NCI-H69 (cell line): ENCODE measurements around the gene EFCAB14.
"Not testable (repeated sequence)": the region's sequence is repeated elsewhere in the genome, so short reads cannot be mapped to it uniquely, and the experiment has no call there.

Experiments
- DNase-seq: peaks from one replicate; lab custom pipeline; 2025; lab: John Stamatoyannopoulos, UW

EFCAB14 gene

DNA sequence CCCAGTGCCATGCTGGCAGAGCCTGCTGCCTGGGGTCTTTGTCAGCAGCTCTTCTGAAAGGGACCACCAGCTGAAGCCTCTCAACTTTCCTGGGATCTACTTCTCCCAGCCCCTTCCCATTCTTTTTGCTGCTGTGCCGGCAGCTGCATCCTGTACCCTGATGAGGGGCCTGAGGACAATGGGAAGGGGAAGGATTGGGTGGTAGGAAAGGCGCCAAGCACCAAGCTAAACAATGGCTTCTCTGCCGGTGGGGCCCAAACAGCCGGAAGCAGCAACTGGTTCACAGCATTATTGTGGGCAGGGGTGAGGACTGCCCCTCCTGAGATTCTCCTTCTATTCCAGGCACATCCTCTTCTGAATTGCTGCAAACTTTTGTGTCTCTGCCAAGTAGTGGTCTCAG, 5.0 kb upstream of the EFCAB14 start:
- no peak for DNase-seq

DNA sequence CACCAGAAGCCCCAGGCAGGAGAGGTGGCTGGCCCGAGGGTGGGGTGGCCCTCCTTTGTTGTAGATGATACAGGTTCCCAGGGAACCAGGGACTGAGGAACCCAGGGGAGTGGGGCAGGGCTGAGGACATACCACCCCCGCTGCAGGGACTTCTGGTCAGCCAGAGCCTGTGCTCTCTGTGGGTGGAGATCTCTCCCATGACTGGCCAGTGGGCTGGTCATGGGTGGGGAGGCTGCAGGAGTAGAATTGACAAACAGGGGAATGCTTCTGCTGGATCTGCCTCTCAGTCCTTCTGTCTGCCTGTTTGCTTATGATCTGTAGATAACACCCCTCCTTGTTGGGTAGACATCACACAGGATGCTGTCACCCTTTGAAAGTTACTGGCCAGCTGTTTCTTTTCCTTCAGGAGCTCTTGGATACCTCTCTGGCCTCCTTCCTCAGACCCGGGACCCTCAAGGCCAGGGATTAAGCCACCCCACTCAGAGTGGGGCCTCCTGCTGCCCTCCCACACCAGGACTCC, 2.8 kb upstream of the EFCAB14 start:
- no peak for DNase-seq

DNA sequence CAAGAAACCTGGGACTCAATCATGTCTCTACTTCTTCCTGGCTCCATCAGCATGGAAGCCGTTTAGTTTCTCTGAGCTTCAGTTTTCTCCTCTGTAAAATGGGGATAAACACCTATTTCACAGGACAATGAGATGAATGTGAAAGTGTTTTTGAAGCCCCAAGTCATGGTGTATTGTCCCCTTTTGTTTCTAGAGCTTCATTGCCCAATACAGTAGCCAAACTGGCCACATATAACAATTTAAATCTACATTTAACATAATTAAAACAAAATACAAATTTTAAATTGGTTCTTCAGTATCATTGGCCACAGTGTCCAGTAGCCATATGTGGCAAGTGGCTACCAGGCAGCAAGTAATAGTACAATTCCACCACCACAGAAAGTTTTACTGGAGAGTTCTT, 2.3 kb upstream of the EFCAB14 start:
- DNase-seq, result no peak

DNA sequence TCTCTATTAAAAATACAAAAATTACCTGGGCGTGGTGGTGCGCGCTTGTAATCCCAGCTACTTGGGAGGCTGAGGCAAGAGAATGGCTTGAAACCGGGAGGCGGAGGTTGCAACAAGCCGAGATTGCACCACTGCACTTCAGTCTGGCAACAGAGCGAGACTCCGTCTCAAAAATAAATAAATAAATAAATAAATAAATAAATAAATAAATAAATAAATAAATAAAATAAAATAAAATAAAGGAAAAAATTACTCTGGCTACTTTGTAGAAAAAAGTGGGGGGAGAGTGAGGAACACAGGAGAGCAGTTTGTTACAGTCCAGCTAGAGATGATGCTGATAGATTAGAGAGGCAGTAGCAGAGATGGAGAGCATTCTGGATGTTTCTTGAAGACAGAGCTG, 1.4 kb upstream of the EFCAB14 start:
- not testable (repeated sequence) for DNase-seq

GRCh38 chr1:46719689-46720088, 775 bp upstream of the EFCAB14 start:
- peak; percentile 5 for DNase-seq

GRCh38 chr1:46718340-46718726, 581 bp downstream of the EFCAB14 start:
- DNase-seq, result no peak

DNA sequence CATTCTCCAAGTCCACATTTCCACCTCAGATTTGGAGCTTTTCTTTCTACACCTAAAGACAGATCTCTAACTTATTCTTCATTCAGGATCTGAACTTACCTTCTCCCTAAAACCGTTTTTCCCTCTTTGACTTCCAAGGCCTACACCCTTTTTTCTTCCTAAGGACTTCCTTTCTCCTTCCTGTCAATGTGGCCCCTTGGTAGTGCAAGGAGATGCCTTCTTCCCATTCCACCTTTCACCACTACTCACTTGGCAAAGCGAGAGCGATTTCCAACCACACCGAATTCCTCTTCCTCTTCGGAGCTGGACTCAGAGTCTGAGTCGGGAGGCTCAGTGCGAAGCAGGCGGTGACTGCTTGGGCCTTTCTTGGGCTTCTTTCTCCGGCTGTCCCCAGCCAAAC, 1.3 kb downstream of the EFCAB14 start:
- no peak for DNase-seq

- no peak for DNase-seq
Observed at GRCh38 chr1:46714976-46715375, 3.9 kb downstream of the EFCAB14 start.

GRCh38 chr1:46708121-46708520, 10.8 kb downstream of the EFCAB14 start:
- no peak for DNase-seq

DNA sequence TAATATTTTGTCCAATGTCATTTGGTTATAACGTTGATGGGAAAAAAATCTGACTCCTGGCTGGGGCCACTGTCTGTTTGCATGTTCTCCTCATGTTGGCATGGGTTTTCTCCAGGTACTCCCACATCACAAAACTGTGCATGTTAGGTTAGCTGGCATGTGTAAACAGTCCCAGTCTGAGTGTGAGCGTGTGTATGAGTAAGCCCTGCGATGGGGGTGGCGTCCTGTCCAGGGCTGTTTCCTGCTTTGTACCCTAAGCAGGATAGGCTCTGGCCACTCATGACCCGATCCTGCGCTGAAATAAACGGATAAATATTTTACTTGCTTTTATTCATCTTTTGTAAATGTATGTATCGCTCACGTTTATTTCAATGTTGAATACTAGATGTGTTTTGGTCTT, 13.5 kb downstream of the EFCAB14 start:
- no peak for DNase-seq

GRCh38 chr1:46703927-46704641, 14.8 kb downstream of the EFCAB14 start:
- no peak for DNase-seq

DNA sequence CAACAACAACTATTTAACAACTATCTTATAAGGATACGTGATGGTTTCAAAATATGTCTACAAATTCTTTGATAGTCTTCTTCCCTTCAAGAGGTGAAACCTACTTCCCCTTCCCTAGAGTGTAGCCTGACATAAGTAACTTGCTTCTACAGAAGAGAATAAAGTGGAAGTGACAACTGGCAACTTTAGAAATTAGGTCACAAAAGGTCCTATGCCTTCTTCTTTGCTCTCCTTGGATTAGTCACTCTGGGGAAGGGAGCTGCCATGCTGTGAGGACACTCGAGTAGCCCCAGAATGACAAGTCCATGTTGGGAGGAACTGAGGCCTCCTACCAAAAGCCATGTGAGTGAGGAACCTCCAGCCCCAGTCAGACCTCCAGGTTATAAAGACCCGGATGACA, 19.2 kb downstream of the EFCAB14 start:
- no peak for DNase-seq

- DNase-seq, result no peak
Observed at GRCh38 chr1:46697053-46697452, 21.9 kb downstream of the EFCAB14 start.

DNA sequence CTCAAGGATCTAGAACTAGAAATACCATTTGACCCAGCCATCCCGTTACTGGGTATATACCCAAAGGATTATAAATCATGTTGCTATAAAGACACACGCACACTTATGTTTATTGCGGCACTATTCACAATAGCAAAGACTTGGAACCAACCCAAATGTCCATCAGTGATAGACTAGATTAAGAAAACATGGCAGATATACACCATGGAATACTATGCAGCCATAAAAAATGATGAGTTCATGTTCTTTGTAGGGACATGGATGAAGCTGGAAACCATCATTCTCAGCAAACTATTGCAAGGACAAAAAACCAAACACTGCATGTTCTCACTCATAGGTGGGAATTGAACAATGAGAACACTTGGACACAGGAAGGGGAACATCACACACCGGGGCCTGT, 24.2 kb downstream of the EFCAB14 start:
- not testable (repeated sequence) for DNase-seq

- no peak for DNase-seq
Observed at GRCh38 chr1:46692811-46693770, 25.8 kb downstream of the EFCAB14 start.

DNA sequence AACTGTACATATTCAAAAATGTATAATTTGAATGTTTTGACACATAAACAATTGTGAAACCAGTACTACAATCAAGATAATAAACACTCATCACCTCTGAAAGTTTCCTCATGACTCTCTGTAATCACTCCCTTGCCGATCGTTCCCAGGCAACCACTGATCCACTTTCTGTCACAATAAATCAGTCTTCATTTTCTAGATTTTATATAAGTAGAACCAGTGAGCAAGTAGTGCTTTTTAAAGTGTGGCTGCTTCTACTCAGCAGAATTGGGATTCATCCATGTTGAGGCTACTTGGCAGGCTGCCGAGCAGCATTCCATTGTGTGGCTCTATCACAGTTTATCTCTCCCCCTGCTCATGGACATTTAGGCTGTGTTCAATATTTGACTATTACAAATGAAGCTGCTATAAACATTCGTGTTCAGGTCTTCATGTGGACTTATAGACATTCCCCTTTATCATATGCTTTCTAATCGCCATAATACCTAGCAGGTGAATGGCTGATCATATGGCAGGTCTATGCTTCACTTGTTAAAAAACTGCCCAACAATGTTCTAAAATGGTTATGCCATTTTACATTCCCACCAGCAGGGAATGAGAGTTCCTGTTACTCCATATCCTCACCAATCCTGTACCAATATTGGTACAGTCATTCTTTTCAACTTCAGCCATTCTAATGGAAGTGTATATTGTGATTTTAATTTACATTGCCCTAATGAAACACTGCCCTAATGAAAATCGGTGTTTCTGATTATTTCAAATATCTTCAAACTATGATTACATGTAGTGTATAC, 26.7 kb downstream of the EFCAB14 start:
- DNase-seq, result no peak

DNA sequence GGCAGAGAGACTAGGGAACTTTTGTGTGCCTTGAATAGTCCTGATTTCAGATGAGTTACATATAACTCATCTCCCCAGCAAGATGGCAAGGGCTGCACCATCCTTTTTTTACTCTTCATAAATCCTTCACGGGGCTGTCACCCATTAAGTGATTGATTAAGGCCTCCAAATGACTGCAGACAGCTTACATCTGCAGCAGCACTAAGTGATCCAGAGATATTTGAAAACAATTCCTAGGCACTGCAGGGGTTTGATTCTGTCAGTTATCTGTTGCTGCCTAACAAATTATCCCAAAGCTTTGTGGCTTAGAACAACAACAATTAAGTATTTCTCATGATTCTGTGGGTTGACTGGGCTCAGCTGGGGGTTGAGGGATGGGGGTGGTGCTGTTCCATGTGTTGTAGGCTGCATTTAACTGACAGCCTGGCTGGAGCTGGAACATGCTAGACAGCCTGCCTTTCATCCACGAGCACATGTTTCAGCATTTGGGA, 27.9 kb downstream of the EFCAB14 start:
- DNase-seq, result peak; percentile 31

GRCh38 chr1:46689897-46690296, 29.0 kb downstream of the EFCAB14 start:
- DNase-seq, result no peak

DNA sequence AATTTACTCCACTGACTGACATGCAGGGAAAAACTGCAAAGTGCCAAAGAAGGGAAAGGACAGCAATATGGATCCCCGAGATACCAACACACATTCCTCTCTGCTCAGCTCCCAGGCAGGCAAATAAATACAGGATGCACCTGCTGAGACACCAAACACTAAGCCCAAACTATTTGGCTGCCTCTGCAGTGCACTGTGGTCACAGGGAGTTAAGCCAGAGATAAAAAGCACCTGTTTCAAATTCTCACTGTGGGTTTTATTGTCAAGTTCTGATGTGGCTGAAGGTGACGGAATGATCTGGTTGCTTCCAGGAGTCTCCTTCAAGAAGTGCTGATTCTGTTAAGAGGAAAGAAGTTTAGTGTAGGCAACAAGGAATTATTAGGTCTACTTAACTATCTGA, 29.6 kb downstream of the EFCAB14 start:
- no peak for DNase-seq

GRCh38 chr1:46687921-46688509, 30.9 kb downstream of the EFCAB14 start:
- DNase-seq, result no peak

DNA sequence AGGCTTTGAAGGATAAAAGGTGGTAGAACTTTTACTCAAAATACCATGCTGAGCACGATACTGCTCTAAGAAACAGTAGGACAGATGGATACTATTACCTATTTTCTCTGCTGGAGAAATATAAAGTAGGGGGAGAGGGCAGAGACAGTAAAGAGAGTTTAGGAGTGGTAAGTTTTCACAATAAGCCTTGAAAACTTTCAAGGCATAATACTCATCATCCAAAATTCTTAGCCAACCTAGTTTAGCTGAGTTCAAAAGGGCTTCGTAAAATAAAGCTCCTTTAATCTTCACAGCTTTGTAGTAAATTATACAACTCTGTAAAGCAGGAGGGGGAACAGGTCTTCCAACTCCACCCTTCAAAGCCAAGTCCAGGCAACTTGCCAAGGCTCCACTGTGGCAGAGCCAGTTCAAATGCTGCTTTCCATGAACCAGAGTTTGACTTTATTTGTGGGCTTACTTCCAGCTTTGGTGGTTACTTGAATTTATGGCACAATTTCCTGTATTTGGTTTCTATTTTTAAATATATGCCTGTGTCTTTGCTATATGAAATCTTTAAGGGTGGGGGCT, 31.7 kb downstream of the EFCAB14 start:
- peak; percentile 2 for DNase-seq
